GM21619 (cell line): ENCODE data around the gene RELB.

Experiments
- ATAC-seq: cut with Tn5 transposase; IDR thresholded peaks from one replicate; pipeline ENCODE4 v1.9.1; 2021; ENCODE audit not compliant: unreplicated experiment

Gene RELB

DNA sequence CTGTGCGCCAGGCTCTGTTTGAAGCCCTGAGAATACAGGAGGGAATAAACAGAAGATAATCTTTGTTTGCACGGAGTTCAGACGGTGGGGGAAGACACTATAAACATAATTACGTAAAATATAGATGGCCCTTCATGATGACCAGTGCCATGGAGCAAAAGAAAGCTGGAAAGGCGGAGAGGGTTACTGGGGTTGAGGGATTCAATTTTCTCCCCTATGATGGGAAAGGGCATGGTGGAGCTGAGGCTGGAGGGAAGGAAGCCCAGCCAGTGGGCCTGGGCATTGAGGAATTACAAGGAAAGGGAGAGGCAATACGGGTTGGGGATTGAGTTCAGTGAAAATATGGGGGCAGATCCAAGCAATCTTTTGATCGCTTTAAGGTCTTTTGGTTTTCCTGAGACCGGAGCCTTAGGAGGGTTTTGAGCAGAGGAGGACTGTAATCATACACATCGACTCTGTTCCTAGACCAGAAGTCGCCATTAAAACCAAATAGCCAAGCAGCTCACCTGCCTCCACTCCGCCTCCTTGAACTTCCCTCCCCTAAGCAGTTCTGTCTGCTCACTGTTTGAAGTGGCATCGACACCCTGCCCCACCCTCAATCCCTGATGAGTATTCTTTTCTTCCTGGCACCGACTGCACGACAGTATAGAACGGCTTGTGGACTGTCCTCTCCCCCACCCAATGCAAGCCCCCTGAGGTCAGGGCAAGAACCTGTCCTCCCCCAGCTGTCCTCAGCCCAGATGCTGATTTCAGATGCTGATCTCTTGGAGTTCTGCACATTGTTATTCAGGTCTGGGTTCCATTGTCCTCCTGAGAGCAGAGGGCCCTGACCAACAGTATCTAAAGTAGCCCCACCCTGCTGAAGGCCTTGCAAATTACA lies 75.8 kb downstream of the RELB start:
- no peak for ATAC-seq

DNA sequence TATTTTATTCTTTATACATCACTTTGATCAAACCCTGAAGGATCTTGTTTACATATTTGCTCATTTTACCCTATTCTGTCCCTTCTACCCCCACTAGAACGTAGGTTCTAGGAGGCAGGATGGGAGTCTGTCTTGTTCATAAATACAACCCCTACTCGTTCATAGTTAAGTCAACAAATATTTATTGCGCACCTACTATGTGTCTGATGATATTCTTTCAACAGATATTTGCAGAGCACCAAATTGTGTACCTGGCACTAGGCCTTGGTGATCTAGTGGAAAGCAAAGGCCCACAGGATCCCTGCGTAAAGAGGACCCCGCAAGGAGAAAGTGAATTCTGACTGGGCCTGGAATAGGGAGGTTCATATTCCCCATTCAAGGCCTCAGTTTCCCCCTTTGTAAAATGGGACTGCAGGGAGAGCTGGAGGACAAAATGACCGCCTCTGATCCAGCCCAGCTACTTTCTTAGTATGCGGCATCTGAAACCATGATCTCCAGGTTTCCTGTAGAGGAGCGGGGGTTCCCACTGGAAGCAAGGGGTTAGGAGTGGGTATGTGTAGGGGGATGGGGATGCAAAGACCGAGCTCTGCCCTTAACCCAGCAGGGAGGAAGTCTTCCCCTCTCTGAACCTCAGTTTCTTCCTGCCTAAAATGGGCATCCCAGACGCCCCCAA lies 77.3 kb downstream of the RELB start:
- ATAC-seq = no peak

DNA sequence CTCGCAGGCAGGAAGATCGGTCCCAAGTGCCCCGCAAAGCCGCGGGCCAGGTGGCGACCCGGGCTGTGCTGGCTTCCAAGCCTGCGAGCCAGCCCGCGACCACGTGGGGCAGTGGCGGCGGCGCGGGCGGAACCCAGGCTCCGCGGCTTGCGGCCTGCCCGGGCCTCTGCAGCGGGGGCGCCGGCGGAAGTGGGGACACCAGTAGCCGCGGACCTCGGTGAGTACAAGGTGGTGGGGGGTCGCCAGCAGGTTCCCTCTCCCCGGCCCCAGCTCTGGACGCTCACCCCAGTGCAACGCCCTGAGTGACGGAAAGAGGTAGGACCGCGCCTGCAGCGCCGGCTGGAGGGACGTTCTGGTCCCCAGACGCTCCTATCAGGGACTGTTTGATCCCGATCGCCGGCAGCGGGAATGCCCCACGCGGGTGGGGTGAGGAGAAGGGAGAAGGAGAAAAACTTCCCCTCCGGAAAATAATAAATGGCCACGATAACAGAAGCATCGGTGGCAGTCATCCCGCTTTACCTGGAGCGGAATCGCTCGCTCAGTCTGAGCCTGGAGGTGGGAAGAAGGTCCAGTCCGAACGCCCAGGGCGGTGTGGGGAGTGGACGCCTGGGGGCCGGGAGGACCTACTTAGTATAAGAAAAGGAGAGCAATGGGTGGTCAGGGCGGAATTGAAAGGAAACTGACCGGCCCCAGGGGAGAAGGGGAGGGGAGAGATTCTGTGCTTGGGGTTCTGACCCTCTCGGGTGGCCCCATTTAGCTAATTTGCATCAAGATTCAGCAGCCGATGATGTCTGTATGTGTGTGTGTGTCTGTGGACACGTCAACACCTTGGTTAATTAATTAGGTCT lies 78.0 kb downstream of the RELB start, which contains the start of gene GEMIN7:
Gene GEMIN7 (plus strand): TSS at position 198 of the 848 bp plus-strand sequence. CDS start 10,855 bp downstream, outside the sequence.
- no peak for ATAC-seq

DNA sequence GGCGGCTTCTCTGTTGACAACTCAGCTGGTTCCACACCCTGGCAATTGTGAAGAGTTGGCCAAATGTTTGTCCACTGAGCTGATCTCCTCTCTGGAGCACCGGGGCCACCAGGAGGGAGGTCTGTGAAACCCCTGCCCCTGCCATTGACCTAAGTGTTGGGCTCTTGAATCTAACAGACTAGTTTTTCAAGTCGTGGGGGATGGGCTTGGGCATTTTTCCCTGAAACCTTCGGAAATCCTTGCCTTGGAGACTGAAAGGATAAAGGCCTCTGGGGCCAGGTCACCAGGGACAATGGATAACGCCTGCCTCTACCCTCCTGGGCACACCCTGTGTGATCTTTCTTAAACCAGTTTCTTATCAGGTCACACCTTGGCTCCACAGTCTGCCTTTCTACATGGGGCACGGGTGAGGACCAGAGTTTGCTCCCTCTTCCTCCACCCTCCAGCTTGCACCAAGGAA lies 78.7 kb downstream of the RELB start:
- ATAC-seq = no peak

DNA sequence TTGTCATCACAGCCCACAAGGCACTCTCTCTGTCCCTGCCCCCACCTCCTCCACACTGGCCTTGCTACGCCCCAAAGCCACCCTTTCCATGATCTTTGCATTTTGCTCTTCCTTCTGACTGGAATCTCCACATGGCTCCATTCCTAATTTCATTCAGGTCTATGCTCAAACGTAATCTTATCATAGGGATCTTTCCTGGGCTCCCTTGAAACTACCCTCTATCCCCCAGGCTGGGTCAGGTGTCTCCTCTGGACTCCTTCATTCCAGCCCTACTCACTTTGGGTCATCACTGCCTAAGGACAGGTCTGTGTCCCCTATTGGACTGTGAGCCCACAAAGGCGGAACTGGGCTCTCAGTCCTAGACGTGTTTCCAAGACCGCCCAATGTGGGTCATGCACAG lies 80.9 kb downstream of the RELB start:
- ATAC-seq = no peak

DNA sequence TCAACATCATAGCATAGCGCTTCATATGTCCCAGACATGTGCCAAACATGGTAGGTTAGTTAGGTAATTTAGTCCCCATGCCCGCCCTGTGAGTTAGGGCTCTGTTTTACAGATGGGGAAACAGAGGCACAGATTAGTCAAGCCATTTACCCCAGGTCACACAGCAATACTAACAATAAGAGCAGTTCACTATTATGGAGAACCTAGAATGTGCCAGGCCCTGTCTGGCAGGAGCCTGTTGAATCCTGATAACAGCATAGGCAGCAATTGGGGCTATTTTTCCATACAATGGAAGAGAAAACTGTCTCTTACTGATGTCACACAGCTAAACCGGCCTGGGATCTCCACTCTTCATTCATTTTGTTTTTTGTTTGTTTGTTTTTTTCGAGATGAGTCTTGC lies 85.2 kb downstream of the RELB start:
- no peak for ATAC-seq

DNA sequence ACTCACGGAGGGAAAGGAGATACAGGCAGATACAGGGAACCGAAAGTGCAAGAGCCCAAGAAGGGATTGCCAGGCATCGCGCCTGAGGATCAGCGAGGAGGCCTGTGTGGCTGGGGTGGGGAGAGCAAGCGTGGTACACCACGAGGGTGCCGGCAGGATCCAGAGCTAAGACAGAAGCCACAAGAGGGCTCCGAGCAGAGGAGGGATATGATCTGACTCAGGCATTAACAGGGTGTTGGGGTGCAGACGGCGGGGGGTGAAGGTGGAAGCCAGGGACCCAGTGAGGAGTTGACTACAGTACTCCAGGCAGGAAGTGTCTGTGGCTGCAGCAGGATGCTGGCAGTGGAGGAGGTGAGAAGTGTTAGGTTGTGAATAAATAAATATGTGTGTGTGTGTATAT lies 86.3 kb downstream of the RELB start:
- no peak for ATAC-seq
